Measurements from ENCODE around the gene RRP7A.
"Not testable (repeated sequence)": the region's sequence is repeated elsewhere in the genome, so short reads cannot be mapped to it uniquely, and the experiment has no call there.

RRP7A gene

GRCh38 chr22:42536166-42536565, 16.6 kb upstream of the RRP7A start:
- Histone ChIP-seq H2BK12ac (ENCODE audit: low read length in 2 of 2) (no peak overlapping the region), H3K9ac (ENCODE audit: low read length) (no peak overlapping the region), H2BK15ac (ENCODE audit: low read depth, poor library complexity, severe bottlenecking) (no peak overlapping the region), H2BK120ac (ENCODE audit: low read depth, low read length) (no peak overlapping the region), H2BK5ac (ENCODE audit: low read depth, low read length, poor library complexity, severe bottlenecking) (no peak overlapping the region), H3K4me2 (ENCODE audit: low read length, poor library complexity, severe bottlenecking) (no peak overlapping the region), H2AK5ac (ENCODE audit: low read length, severe bottlenecking) (no peak overlapping the region), H2AFZ (ENCODE audit: low read depth, low read length) (no peak overlapping the region), H3K79me1 (replicated peaks; ENCODE audit: low read length, poor library complexity, severe bottlenecking) (no peaks in the 10 kb centered on the region), H3K4me1 (ENCODE audit: control insufficient read depth, insufficient read depth, low read depth, low read length) (peaks cover 2% of the 10 kb centered on the region), H3K36me3 (ENCODE audit: control insufficient read depth in 1 of 2, insufficient read depth in 2 of 2, low read depth in 1 of 2, low read length in 2 of 2) (no peaks in the 10 kb centered on the region), H4K8ac (ENCODE audit: low read length) (no peak overlapping the region), H3K27ac (ENCODE audit: low read length, poor library complexity, severe bottlenecking) (no peak overlapping the region), H4K91ac (ENCODE audit: low read length) (no peak overlapping the region), H3K18ac (ENCODE audit: low read depth in 1 of 2, low read length in 2 of 2) (no peak overlapping the region), H3K4ac (ENCODE audit: low read depth in 1 of 2, low read length in 2 of 2) (no peak overlapping the region), H3K27me3 (ENCODE audit: control insufficient read depth in 1 of 2, insufficient read depth in 1 of 2, low read length in 2 of 2) (peaks cover 0 to 17% of the 10 kb centered on the region in 2 experiments), H3K9me3 (ENCODE audit: control insufficient read depth, low read length) (no peaks in the 10 kb centered on the region), H3K23ac (ENCODE audit: low read length in 2 of 2) (no peak overlapping the region), H3K14ac (ENCODE audit: low read length in 2 of 2) (no peak overlapping the region), H3K4me3 (ENCODE audit: insufficient read depth in 1 of 2, low read depth in 1 of 2, low read length in 2 of 2) (no peak overlapping the region)
- DNase-seq: no peak
- WGBS: 90% methylated on average over 7 of the region's 7 CpGs

DNA sequence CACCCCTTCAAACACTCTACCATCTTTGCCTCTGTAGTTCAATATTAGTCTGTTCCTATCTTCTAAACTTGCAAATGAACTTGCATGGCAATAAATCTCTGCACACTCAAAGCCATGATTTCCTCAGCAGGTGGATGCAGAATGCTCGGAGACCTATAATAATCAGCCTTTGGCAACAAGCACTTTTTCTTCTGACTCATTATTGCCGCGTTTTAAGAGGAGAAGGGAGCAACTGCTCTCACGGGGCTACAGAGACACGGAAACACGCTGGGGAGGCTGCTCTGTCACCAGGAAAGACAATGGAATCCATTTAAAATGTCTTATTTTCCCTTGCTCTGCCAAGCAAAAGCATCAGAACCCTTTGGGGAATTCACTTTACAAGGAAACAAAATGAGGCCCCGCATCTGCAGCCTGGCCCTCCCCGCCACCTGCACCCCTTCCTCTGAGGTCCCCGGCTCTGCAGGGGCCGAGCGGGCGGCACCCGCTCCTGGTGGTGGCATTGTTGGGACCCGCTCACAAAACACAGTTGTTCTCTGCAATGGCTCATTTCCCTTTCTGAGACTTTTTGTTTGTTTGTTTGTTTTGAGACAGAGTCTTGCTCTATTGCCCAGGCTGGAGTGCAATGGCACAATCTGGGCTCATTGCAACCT, 15.6 kb upstream of the RRP7A start:
- not testable (repeated sequence) for H3K9ac ChIP-seq (ENCODE audit: low read length); DNase-seq; H3K4ac ChIP-seq (ENCODE audit: low read depth in 1 of 2, low read length in 2 of 2); H2BK120ac ChIP-seq (ENCODE audit: low read depth, low read length); H3K79me1 ChIP-seq (replicated peaks; ENCODE audit: low read length, poor library complexity, severe bottlenecking); H3K4me2 ChIP-seq (ENCODE audit: low read length, poor library complexity, severe bottlenecking); H3K4me1 ChIP-seq (ENCODE audit: control insufficient read depth, insufficient read depth, low read depth, low read length); H3K9me3 ChIP-seq (ENCODE audit: control insufficient read depth, low read length); H3K27ac ChIP-seq (ENCODE audit: low read length, poor library complexity, severe bottlenecking); H2BK5ac ChIP-seq (ENCODE audit: low read depth, low read length, poor library complexity, severe bottlenecking); H2AFZ ChIP-seq (ENCODE audit: low read depth, low read length); H4K8ac ChIP-seq (ENCODE audit: low read length); H4K91ac ChIP-seq (ENCODE audit: low read length); H3K4me3 ChIP-seq (ENCODE audit: insufficient read depth in 1 of 2, low read depth in 1 of 2, low read length in 2 of 2); H2BK12ac ChIP-seq (ENCODE audit: low read length in 2 of 2); H2AK5ac ChIP-seq (ENCODE audit: low read length, severe bottlenecking); H3K14ac ChIP-seq (ENCODE audit: low read length in 2 of 2); H2BK15ac ChIP-seq (ENCODE audit: low read depth, poor library complexity, severe bottlenecking); H3K18ac ChIP-seq (ENCODE audit: low read depth in 1 of 2, low read length in 2 of 2); H3K36me3 ChIP-seq (ENCODE audit: control insufficient read depth in 1 of 2, insufficient read depth in 2 of 2, low read depth in 1 of 2, low read length in 2 of 2); H3K23ac ChIP-seq (ENCODE audit: low read length in 2 of 2)
- peaks cover 0 to 26% of the 10 kb centered on the region in 2 experiments for H3K27me3 ChIP-seq (ENCODE audit: control insufficient read depth in 1 of 2, insufficient read depth in 1 of 2, low read length in 2 of 2)
- 83% methylated on average over 1 of the region's 14 CpGs for WGBS

GRCh38 chr22:42533638-42533977, 14.0 kb upstream of the RRP7A start:
- no peak overlapping the region for H4K8ac ChIP-seq (ENCODE audit: low read length)
- H3K18ac ChIP-seq (ENCODE audit: low read depth in 1 of 2, low read length in 2 of 2): no peak overlapping the region
- H3K27ac ChIP-seq (ENCODE audit: low read length, poor library complexity, severe bottlenecking): no peak overlapping the region
- H3K4ac ChIP-seq (ENCODE audit: low read depth in 1 of 2, low read length in 2 of 2): no peak overlapping the region
- H4K91ac ChIP-seq (ENCODE audit: low read length): no peak overlapping the region
- no peak overlapping the region for H3K9ac ChIP-seq (ENCODE audit: low read length)
- H3K4me2 ChIP-seq (ENCODE audit: low read length, poor library complexity, severe bottlenecking): no peak overlapping the region
- H3K79me1 ChIP-seq (replicated peaks; ENCODE audit: low read length, poor library complexity, severe bottlenecking): no peaks in the 10 kb centered on the region
- H3K27me3 ChIP-seq (ENCODE audit: control insufficient read depth in 1 of 2, insufficient read depth in 1 of 2, low read length in 2 of 2): peaks cover 0 to 30% of the 10 kb centered on the region in 2 experiments
- no peak for DNase-seq
- H3K9me3 ChIP-seq (ENCODE audit: control insufficient read depth, low read length): no peaks in the 10 kb centered on the region
- H3K4me1 ChIP-seq (ENCODE audit: control insufficient read depth, insufficient read depth, low read depth, low read length): peaks cover 4% of the 10 kb centered on the region
- no peaks in the 10 kb centered on the region for H3K36me3 ChIP-seq (ENCODE audit: control insufficient read depth in 1 of 2, insufficient read depth in 2 of 2, low read depth in 1 of 2, low read length in 2 of 2)
- no peak overlapping the region for H2BK120ac ChIP-seq (ENCODE audit: low read depth, low read length)
- H3K14ac ChIP-seq (ENCODE audit: low read length in 2 of 2): no peak overlapping the region
- H2AK5ac ChIP-seq (ENCODE audit: low read length, severe bottlenecking): no peak overlapping the region
- H2AFZ ChIP-seq (ENCODE audit: low read depth, low read length): no peak overlapping the region
- no peak overlapping the region for H3K4me3 ChIP-seq (ENCODE audit: insufficient read depth in 1 of 2, low read depth in 1 of 2, low read length in 2 of 2)
- H2BK15ac ChIP-seq (ENCODE audit: low read depth, poor library complexity, severe bottlenecking): no peak overlapping the region
- no peak overlapping the region for H2BK5ac ChIP-seq (ENCODE audit: low read depth, low read length, poor library complexity, severe bottlenecking)
- WGBS: 86% methylated on average over 8 of the region's 8 CpGs
- no peak overlapping the region for H3K23ac ChIP-seq (ENCODE audit: low read length in 2 of 2)
- H2BK12ac ChIP-seq (ENCODE audit: low read length in 2 of 2): no peak overlapping the region

DNA sequence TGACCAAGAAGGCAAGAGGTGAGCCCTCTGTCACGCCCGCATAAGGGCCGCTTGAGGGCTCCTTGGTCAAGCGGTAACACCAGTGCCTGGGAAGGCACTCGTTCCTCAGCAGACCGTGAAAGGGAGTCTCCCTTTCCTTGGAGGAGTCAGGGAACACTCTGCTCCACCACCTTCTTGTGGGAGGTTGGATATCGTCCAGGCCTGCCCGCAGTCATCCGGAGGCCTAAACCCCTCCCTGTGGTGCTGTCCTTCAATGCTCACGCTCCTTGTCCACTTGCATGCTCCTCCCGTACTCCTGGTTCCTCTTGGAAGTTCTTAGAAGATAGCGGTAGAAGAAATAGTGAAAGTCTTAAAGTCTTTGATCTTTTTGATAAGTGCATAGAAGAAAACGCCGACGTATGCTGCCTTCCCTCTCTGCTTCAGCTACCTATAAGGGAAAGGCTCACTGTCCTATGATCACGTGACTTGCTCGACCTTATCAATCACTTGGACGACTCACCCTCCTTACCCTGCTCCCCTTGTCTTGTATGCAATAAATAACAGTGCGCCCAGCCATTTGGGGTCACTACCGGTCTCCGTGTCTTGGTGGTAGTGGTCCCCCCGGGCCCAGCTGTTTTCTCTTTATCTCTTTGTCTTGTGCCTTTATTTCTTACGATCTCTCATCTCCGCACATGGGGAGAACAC, 11.9 kb upstream of the RRP7A start:
- H3K23ac ChIP-seq (ENCODE audit: low read length in 2 of 2); H3K36me3 ChIP-seq (ENCODE audit: control insufficient read depth in 1 of 2, insufficient read depth in 2 of 2, low read depth in 1 of 2, low read length in 2 of 2); H3K27ac ChIP-seq (ENCODE audit: low read length, poor library complexity, severe bottlenecking); H3K9me3 ChIP-seq (ENCODE audit: control insufficient read depth, low read length); H2BK15ac ChIP-seq (ENCODE audit: low read depth, poor library complexity, severe bottlenecking); H3K18ac ChIP-seq (ENCODE audit: low read depth in 1 of 2, low read length in 2 of 2); H3K4me1 ChIP-seq (ENCODE audit: control insufficient read depth, insufficient read depth, low read depth, low read length); H3K79me1 ChIP-seq (replicated peaks; ENCODE audit: low read length, poor library complexity, severe bottlenecking); H3K4me2 ChIP-seq (ENCODE audit: low read length, poor library complexity, severe bottlenecking); H3K4me3 ChIP-seq (ENCODE audit: insufficient read depth in 1 of 2, low read depth in 1 of 2, low read length in 2 of 2); H3K14ac ChIP-seq (ENCODE audit: low read length in 2 of 2); H3K9ac ChIP-seq (ENCODE audit: low read length); H3K4ac ChIP-seq (ENCODE audit: low read depth in 1 of 2, low read length in 2 of 2); H2AK5ac ChIP-seq (ENCODE audit: low read length, severe bottlenecking); H2BK5ac ChIP-seq (ENCODE audit: low read depth, low read length, poor library complexity, severe bottlenecking); H4K8ac ChIP-seq (ENCODE audit: low read length); H2BK12ac ChIP-seq (ENCODE audit: low read length in 2 of 2); DNase-seq; H2BK120ac ChIP-seq (ENCODE audit: low read depth, low read length); H4K91ac ChIP-seq (ENCODE audit: low read length); H2AFZ ChIP-seq (ENCODE audit: low read depth, low read length): not testable (repeated sequence)
- 93% methylated on average over 23 of the region's 24 CpGs for WGBS
- H3K27me3 ChIP-seq (ENCODE audit: control insufficient read depth in 1 of 2, insufficient read depth in 1 of 2, low read length in 2 of 2): peaks cover 0 to 32% of the 10 kb centered on the region in 2 experiments

Measured in mesenchymal stem cell (in vitro differentiated cells and primary cell).